HG02678 (cell line): ENCODE data around the gene EEF1B2.
"Not testable (repeated sequence)": the region's sequence is repeated elsewhere in the genome, so short reads cannot be mapped to it uniquely, and the experiment has no call there.

Source experiments
- ATAC-seq: cut with Tn5 transposase; IDR thresholded peaks from one replicate; pipeline ENCODE4 v1.9.1; 2021; ENCODE audit warnings: mild to moderate bottlenecking, moderate library complexity; ENCODE audit not compliant: unreplicated experiment

EEF1B2 gene

GRCh38 chr2:206163251-206163880, 3.7 kb downstream of the EEF1B2 start:
- ATAC-seq, result no peak

GRCh38 chr2:206164261-206164862, 4.7 kb downstream of the EEF1B2 start:
- no peak for ATAC-seq

GRCh38 chr2:206168230-206168629, 8.5 kb downstream of the EEF1B2 start:
- ATAC-seq, result not testable (repeated sequence)

GRCh38 chr2:206171624-206172397, 12.1 kb downstream of the EEF1B2 start:
- not testable (repeated sequence) for ATAC-seq

GRCh38 chr2:206173147-206173546, 13.5 kb downstream of the EEF1B2 start:
- no peak for ATAC-seq

- no peak for ATAC-seq
These were observed 16.4 kb downstream of the EEF1B2 start for GRCh38 chr2:206176121-206176520.

- ATAC-seq, result no peak
These were observed 17.2 kb downstream of the EEF1B2 start for GRCh38 chr2:206176901-206177300.

- not testable (repeated sequence) for ATAC-seq
These were observed 21.8 kb downstream of the EEF1B2 start for GRCh38 chr2:206181526-206181925.

- ATAC-seq, result no peak
These were observed 30.0 kb downstream of the EEF1B2 start for GRCh38 chr2:206189691-206190090.

GRCh38 chr2:206190111-206190510, 30.4 kb downstream of the EEF1B2 start:
- no peak for ATAC-seq

GRCh38 chr2:206190689-206191088, 31.0 kb downstream of the EEF1B2 start:
- no peak for ATAC-seq

GRCh38 chr2:206192157-206192556, 32.5 kb downstream of the EEF1B2 start:
- no peak for ATAC-seq

- no peak for ATAC-seq
These were observed 34.1 kb downstream of the EEF1B2 start for GRCh38 chr2:206193671-206194357.

GRCh38 chr2:206198677-206199076, 39.0 kb downstream of the EEF1B2 start:
- no peak for ATAC-seq

- no peak for ATAC-seq
These were observed 41.6 kb downstream of the EEF1B2 start for GRCh38 chr2:206201075-206201848.

GRCh38 chr2:206202446-206202845, 42.8 kb downstream of the EEF1B2 start:
- ATAC-seq, result no peak

GRCh38 chr2:206203331-206203730, 43.6 kb downstream of the EEF1B2 start:
- ATAC-seq, result no peak

- no peak for ATAC-seq
These were observed 45.0 kb downstream of the EEF1B2 start for GRCh38 chr2:206204710-206205109.

- ATAC-seq, result not testable (repeated sequence)
These were observed 47.6 kb downstream of the EEF1B2 start for GRCh38 chr2:206207316-206207715.

GRCh38 chr2:206208900-206209299, 49.2 kb downstream of the EEF1B2 start:
- no peak for ATAC-seq
